Neuron (in vitro differentiated cells): ENCODE results near the gene CCSER1.
"Not testable (repeated sequence)": the region's sequence is repeated elsewhere in the genome, so short reads cannot be mapped to it uniquely, and the experiment has no call there.

Experiments used
- H2AFZ ChIP-seq: one replicate; pipeline ENCODE4 v1.6.1; 2013; ENCODE audit warnings: low read depth, mild to moderate bottlenecking, inconsistent platforms, low read length, moderate library complexity
- H3K27me3 ChIP-seq: one replicate; pipeline ENCODE4 v1.6.1; 2013; ENCODE audit warnings: low read length; ENCODE audit not compliant: insufficient read depth
- H3K36me3 ChIP-seq: one replicate; pipeline ENCODE4 v1.6.1; 2013; ENCODE audit warnings: low read length; ENCODE audit not compliant: insufficient read depth
- H3K4me1 ChIP-seq: one replicate; pipeline ENCODE4 v1.6.1; 2013; ENCODE audit warnings: low read length; ENCODE audit not compliant: insufficient read depth
- H3K4me3 ChIP-seq: 2 replicates; pipeline ENCODE4 v1.5.1; 2013; ENCODE audit warnings: mild to moderate bottlenecking, low read length, moderate library complexity
- H3K9me3 ChIP-seq: one replicate; pipeline ENCODE4 v1.6.1; 2013; ENCODE audit warnings: low read length

CCSER1 gene

DNA sequence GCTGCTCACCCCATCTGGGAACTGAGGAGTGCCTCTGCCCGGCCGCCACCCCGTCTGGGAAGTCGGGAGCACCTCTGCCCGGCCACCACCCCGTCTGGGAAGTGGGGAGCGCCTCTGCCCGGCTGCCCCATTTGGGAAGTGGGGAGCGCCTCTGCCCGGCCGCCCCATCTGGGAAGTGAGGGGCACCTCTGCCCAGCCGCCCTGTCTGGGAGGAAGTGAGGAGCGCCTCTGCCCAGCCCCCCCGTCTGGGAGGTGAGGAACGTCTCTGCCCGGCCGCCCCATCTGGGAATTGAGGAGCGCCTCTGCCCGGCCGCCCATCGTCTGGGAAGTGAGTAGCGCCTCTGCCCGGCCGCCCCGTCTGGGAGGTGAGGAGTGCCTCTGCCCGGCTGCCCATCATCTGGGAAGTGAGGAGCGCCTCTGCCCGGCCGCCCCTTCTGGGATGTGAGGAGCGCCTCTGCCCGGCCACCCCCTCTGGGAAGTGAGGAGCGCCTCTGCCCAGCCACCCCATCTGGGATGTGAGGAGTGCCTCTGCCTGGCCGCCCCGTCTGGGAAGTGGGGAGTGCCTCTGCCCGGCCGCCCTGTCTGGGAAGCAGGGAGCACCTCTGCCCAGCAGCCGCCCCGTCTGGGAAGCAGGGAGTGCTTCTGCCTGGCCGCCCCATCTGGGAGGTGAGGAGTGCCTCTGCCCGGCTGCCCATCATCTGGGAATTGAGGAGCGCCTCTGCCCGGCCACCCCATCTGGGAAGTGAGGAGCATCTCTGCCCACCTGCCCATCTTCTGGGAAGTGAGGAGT is 1040.9 kb downstream of the CCSER1 start:
- not testable (repeated sequence) for H3K4me3 ChIP-seq, H3K36me3 ChIP-seq, H2AFZ ChIP-seq, H3K4me1 ChIP-seq, H3K27me3 ChIP-seq, H3K9me3 ChIP-seq

DNA sequence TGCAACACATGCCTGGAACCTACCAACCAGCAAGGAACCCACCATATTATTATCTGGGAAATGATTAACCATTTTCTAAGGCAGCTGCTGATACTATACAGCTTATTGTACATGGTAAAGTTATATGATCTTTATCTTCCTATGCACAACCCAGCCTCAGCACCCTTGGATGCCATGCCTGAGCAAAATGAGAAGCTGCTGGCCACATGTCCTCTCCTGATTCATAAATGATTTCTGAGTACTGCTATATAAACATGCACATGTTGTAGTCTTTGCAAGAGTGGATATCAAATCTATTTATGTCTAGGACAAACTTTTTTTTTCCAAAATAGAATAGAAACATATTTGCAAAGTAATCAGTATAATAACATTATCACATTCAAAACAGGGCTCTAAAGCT is 1043.6 kb downstream of the CCSER1 start:
- Histone ChIP-seq H3K9me3 (no peaks in the 10 kb centered on the region), H3K36me3 (no peaks in the 10 kb centered on the region), H3K4me3 (no peak overlapping the region), H3K27me3 (no peaks in the 10 kb centered on the region), H2AFZ (no peak overlapping the region), H3K4me1 (no peaks in the 10 kb centered on the region)

- Histone ChIP-seq H3K9me3 (no peaks in the 10 kb centered on the region), H3K4me1 (no peaks in the 10 kb centered on the region), H3K36me3 (no peaks in the 10 kb centered on the region), H3K4me3 (no peak overlapping the region), H2AFZ (no peak overlapping the region), H3K27me3 (no peaks in the 10 kb centered on the region)
Measured at GRCh38 chr4:91171217-91171616, 1044.0 kb downstream of the CCSER1 start.

DNA sequence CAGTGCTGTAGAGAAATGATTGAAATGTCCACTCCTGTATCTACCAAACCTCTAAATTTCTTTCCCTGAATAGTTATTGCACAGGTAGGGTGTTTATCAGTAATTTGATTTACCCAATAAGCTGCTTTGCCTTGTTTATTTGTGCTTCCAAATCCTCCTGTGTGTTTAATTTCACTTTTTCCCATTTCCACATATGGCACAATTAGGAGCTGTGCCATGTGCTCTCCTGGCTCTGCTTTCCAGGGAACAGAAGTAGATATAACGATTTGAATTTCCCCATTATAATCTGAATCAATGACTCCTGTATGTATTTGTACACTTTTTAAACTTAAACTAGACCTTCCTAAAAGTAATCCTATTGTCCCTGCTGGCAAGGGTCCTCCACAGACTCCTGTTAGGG is 1057.9 kb downstream of the CCSER1 start:
- not testable (repeated sequence) for H3K4me1 ChIP-seq, H3K9me3 ChIP-seq, H3K4me3 ChIP-seq, H3K36me3 ChIP-seq, H3K27me3 ChIP-seq, H2AFZ ChIP-seq

DNA sequence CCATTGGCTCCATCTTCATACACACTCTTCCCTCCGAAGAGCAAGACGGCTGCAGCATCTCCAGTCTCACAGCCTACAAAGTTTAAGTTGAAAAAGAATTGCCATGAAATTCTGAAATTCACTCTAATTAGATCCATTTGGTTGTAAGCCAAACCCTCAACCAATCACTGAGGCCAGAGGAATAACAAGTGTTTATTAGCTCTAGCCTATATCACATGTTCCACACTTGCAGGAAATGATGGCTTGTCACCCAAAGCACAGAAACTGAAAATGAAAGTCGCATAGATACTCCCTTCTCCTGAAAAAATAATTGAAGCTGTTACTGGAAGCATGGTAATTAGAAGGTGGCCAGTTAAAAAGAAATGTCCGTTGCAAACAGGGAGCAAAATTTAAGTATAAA is 1071.8 kb downstream of the CCSER1 start:
- H3K4me3 ChIP-seq, result no peak overlapping the region
- H2AFZ ChIP-seq, result no peak overlapping the region

DNA sequence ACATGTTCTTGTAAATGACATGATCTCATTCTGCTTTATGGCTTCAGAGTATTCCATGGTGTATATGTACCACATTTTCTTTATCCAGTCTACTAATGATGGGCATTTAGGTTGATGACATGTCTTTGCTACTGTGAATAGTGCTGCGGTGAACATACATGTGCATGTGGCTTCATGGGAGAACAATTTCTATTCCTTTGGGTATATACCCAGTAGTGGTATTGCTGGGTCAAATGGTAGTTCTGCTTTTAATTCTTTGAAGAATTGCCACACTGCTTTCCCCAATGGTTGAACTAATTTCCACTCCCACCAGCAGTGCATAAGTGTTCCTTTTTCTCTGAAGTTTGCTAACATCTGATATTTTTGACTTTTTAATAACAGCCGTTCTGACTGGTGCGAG is 1080.3 kb downstream of the CCSER1 start:
- Histone ChIP-seq H3K9me3 (no peaks in the 10 kb centered on the region), H2AFZ (no peak overlapping the region), H3K4me1 (peaks cover 7% of the 10 kb centered on the region), H3K4me3 (no peak overlapping the region), H3K27me3 (peaks cover 2% of the 10 kb centered on the region), H3K36me3 (no peaks in the 10 kb centered on the region)

More for the DNA sequence above, 1071.8 kb downstream of the CCSER1 start:
- Histone ChIP-seq H3K4me1 (no peaks in the 10 kb centered on the region), H3K27me3 (no peaks in the 10 kb centered on the region), H3K9me3 (no peaks in the 10 kb centered on the region), H3K36me3 (no peaks in the 10 kb centered on the region)

- Histone ChIP-seq H3K4me3 (no peak overlapping the region), H3K9me3 (no peaks in the 10 kb centered on the region), H3K27me3 (peaks cover 2% of the 10 kb centered on the region), H3K4me1 (no peaks in the 10 kb centered on the region), H3K36me3 (no peaks in the 10 kb centered on the region), H2AFZ (no peak overlapping the region)
Measured at GRCh38 chr4:91212211-91212610, 1085.0 kb downstream of the CCSER1 start.

- not testable (repeated sequence) for H3K27me3 ChIP-seq, H3K9me3 ChIP-seq, H3K36me3 ChIP-seq, H3K4me3 ChIP-seq, H2AFZ ChIP-seq, H3K4me1 ChIP-seq
Measured at GRCh38 chr4:91217831-91218403, 1090.7 kb downstream of the CCSER1 start.

DNA sequence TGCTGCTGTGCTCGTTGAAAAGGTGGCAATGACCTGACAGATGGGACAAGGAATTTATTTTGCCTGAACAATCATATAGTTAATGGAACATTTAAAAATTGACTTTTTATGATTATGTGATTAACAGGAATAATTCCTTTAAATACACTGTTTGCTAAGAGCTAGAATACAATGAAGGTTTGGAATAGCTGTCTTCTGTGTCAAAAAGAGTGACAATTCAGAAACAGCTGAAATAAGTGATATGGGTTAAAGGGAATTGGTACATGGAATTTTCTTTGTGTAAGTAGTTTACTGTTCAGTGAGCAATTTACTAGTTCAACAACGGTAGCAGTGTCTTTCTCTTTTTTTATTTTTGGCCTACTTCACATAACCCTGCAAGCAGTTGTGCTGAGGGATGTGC is 1093.1 kb downstream of the CCSER1 start:
- Histone ChIP-seq H3K27me3 (no peaks in the 10 kb centered on the region), H3K4me1 (peaks cover 5% of the 10 kb centered on the region), H3K36me3 (no peaks in the 10 kb centered on the region), H3K4me3 (no peak overlapping the region), H3K9me3 (no peaks in the 10 kb centered on the region), H2AFZ (no peak overlapping the region)

- Histone ChIP-seq H3K9me3 (no peaks in the 10 kb centered on the region), H2AFZ (no peak overlapping the region)
Measured at GRCh38 chr4:91222014-91222413, 1094.8 kb downstream of the CCSER1 start.

DNA sequence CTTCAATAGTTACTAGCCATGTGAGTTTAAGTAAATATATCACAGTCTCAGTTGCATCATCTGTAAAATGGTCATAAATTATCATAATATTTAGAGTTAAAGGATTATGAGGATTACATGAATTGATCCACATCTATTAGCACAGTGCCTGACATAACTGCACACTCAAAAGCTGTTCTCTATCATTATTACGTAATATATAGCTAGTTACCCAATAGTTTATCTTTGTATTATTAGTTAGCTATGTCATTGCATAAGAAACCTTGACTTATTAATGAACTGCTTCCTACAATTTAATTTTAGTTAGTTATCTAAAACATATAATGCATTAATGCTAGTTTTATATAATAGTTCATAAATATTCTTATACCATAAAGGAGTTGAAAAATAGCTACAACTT is 1099.7 kb downstream of the CCSER1 start:
- H2AFZ ChIP-seq, result no peak overlapping the region
- no peak overlapping the region for H3K4me3 ChIP-seq
- H3K27me3 ChIP-seq, result no peaks in the 10 kb centered on the region
- no peaks in the 10 kb centered on the region for H3K36me3 ChIP-seq
- H3K9me3 ChIP-seq, result no peaks in the 10 kb centered on the region
- no peaks in the 10 kb centered on the region for H3K4me1 ChIP-seq

More at GRCh38 chr4:91222014-91222413, 1094.8 kb downstream of the CCSER1 start:
- Histone ChIP-seq H3K4me1 (peaks cover 5% of the 10 kb centered on the region), H3K27me3 (no peaks in the 10 kb centered on the region), H3K36me3 (no peaks in the 10 kb centered on the region), H3K4me3 (no peak overlapping the region)

- no peak overlapping the region for H3K4me3 ChIP-seq
- no peaks in the 10 kb centered on the region for H3K4me1 ChIP-seq
- no peaks in the 10 kb centered on the region for H3K9me3 ChIP-seq
- H2AFZ ChIP-seq, result no peak overlapping the region
- H3K36me3 ChIP-seq, result no peaks in the 10 kb centered on the region
- no peaks in the 10 kb centered on the region for H3K27me3 ChIP-seq
Measured at GRCh38 chr4:91228659-91229058, 1101.5 kb downstream of the CCSER1 start.

DNA sequence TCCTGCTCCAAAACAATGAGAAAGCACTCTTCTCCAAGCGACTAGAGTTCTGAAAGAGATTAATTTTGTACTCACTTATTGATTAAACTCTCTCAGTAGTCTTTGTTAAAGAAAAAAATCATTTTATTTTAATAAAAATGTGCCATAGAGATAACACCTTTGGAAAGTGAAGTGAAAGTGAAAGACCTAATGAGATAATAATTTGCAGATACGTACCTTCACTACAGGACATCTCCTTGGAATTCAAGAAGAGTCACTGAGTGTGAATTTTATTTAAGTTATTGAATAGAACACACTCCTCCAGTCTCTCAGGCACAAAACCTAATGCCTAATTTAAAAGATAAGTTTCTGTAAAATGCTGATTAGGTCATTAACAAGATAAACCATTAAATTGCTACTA is 1106.0 kb downstream of the CCSER1 start:
- H3K4me3 ChIP-seq, result no peak overlapping the region
- H3K36me3 ChIP-seq, result no peaks in the 10 kb centered on the region
- no peaks in the 10 kb centered on the region for H3K27me3 ChIP-seq
- H3K4me1 ChIP-seq, result no peaks in the 10 kb centered on the region
- no peaks in the 10 kb centered on the region for H3K9me3 ChIP-seq
- H2AFZ ChIP-seq, result no peak overlapping the region

DNA sequence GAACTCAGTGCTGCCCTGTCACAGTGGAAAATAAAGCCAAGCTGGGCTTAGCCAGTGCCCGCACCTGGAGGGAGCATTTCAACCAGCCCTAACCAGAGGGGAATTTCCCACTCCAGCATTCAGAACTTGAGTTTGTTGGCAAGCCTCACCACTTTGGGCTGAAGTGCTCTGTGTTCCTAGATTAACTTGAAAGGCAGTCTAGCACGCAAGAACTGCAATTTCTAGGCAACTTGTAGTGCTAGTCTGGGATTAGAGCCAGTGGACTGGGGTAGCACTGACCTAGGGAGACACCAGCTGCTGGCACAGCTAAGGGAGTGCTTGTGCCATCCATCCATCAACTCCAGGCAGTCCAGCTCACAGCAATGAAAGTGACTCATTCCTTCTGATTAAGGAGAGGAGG is 1115.9 kb downstream of the CCSER1 start:
- no peak overlapping the region for H3K4me3 ChIP-seq
- H2AFZ ChIP-seq, result no peak overlapping the region
- H3K9me3 ChIP-seq, result no peaks in the 10 kb centered on the region
- no peaks in the 10 kb centered on the region for H3K36me3 ChIP-seq
- H3K27me3 ChIP-seq, result no peaks in the 10 kb centered on the region
- H3K4me1 ChIP-seq, result no peaks in the 10 kb centered on the region
